ENCODE results near the gene DYNLT1. TPM values are rescaled to one million over a fixed set of nuclear protein-coding genes. Genes with fewer than 3 reads are reported as not detected.

Gene DYNLT1
- total and polyA plus RNA-seq, 9 of the 15 experiments (the other 6 are each of a cell fraction or from before 2014, with no cell fraction given) = 42.2 to 583 (median 127) TPM

GRCh38 chr6:158655569-158656450 lies 11.3 kb upstream of the DYNLT1 start (continued):
- TF ChIP-seq, protein P1, sequence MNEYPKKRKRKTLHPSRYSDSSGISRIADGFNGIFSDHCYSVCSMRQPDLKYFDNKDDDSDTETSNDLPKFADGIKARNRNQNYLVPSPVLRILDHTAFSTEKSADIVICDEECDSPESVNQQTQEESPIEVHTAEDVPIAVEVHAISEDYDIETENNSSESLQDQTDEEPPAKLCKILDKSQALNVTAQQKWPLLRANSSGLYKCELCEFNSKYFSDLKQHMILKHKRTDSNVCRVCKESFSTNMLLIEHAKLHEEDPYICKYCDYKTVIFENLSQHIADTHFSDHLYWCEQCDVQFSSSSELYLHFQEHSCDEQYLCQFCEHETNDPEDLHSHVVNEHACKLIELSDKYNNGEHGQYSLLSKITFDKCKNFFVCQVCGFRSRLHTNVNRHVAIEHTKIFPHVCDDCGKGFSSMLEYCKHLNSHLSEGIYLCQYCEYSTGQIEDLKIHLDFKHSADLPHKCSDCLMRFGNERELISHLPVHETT (CRISPR knock-in tag; conservative IDR thresholded peaks at IDR 0.05 in 1 of 2, IDR thresholded peaks at IDR 0.05 in 1 of 2) = no peak
- TF ChIP-seq MBD2 (IDR thresholded peaks at IDR 0.05; ENCODE audit: borderline replicate concordance, low read depth) (no peak), ZBTB43 (CRISPR knock-in tag; IDR thresholded peaks at IDR 0.05) (no peak), ATF3 (IDR thresholded peaks at IDR 0.05) (peak; percentile 23; the same call in 1 of the 2 replicates), ATF3 (CRISPR knock-in tag; conservative IDR thresholded peaks at IDR 0.05) (no peak), CTBP1 (IDR thresholded peaks at IDR 0.05; ENCODE audit: borderline replicate concordance) (no peak), HEY1 (CRISPR knock-in tag; IDR thresholded peaks at IDR 0.05; ENCODE audit: borderline replicate concordance) (no peak), ZNF76 (CRISPR knock-in tag; IDR thresholded peaks at IDR 0.05; ENCODE audit: borderline replicate concordance) (no peak), BHLHE40 (IDR thresholded peaks at IDR 0.05; ENCODE audit: low read length) (no peak)
- TF ChIP-seq, protein P2, sequence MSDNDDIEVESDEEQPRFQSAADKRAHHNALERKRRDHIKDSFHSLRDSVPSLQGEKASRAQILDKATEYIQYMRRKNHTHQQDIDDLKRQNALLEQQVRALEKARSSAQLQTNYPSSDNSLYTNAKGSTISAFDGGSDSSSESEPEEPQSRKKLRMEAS (CRISPR knock-in tag; IDR thresholded peaks at IDR 0.05) = 0 out of 2 replicates have a peak, but pooled peaks have one; percentile 16
